OCI-LY7 (cell line): Measurements from ENCODE around the gene RBMS2. TPM values are rescaled to one million over a fixed set of nuclear protein-coding genes. Genes with fewer than 3 reads are reported as not detected.

ENCODE experiments used
- BruUV-seq: library from RNA; stranded (reverse); fragments of 400-500 nt; replicated peaks from 2 replicates; lab custom pipeline; 2021; lab: Mats Ljungman, UMichigan
- CTCF ChIA-PET: fragments of 300-600 bp; sonication (Branson Sonifier 250); formaldehyde crosslinking; loops from one replicate; lab custom pipeline; 2022; ENCODE audit warnings: antibody characterized with exemption; ENCODE audit not compliant: unreplicated experiment; lab: Charles Lee
- POLR2A ChIA-PET: fragments of 300-600 bp; sonication (Branson Sonifier 250); formaldehyde crosslinking; loops from one replicate; lab custom pipeline; 2022; ENCODE audit warnings: antibody characterized with exemption; lab: Charles Lee
- DNase-seq: peaks from one replicate; pipeline ENCODE4 v3.0.0-alpha.2; 2015; ENCODE audit warnings: low spot score
- H2AFZ ChIP-seq: fragments of 200-600 bp; sonication (generic), shearing (Covaris generic); 2 replicates; pipeline ENCODE4 v1.6.1; 2014; ENCODE audit warnings: mild to moderate bottlenecking, antibody characterized with exemption, low read length, moderate library complexity
- H3K27ac ChIP-seq: fragments of 200-600 bp; sonication (generic); 2 replicates; pipeline ENCODE4 v1.5.1; 2014; ENCODE audit warnings: mixed run types, low read depth, mild to moderate bottlenecking, moderate library complexity, low read length, inconsistent platforms; ENCODE audit not compliant: poor library complexity, severe bottlenecking
- H3K36me3 ChIP-seq: fragments of 200-600 bp; sonication (generic); 2 replicates; pipeline ENCODE4 v1.6.1; 2014; ENCODE audit warnings: mild to moderate bottlenecking, antibody characterized with exemption, low read length, moderate library complexity, mixed read lengths; ENCODE audit not compliant: insufficient read depth
- H3K4me1 ChIP-seq: fragments of 200-600 bp; sonication (generic); 2 replicates; pipeline ENCODE4 v1.5.1; 2014; ENCODE audit warnings: mild to moderate bottlenecking, low read length; ENCODE audit not compliant: insufficient read depth, poor library complexity, severe bottlenecking
- H3K4me2 ChIP-seq: fragments of 200-600 bp; sonication (generic); 2 replicates; pipeline ENCODE4 v1.6.1; 2014; ENCODE audit warnings: mild to moderate bottlenecking, low read length
- H3K4me3 ChIP-seq: fragments of 200-600 bp; sonication (generic); 2 replicates; pipeline ENCODE4 v1.5.1; 2014; ENCODE audit warnings: mild to moderate bottlenecking, low read depth, low read length; ENCODE audit not compliant: poor library complexity, severe bottlenecking
- H3K79me2 ChIP-seq: fragments of 200-600 bp; sonication (generic); 2 replicates; pipeline ENCODE4 v1.6.1; 2016; ENCODE audit warnings: low read depth, mild to moderate bottlenecking, low read length, moderate library complexity, mixed read lengths; ENCODE audit not compliant: insufficient read depth
- H3K9me2 ChIP-seq: fragments of 200-600 bp; sonication (generic); 2 replicates; pipeline ENCODE4 v1.6.1; 2016; ENCODE audit warnings: mild to moderate bottlenecking, low read length, mixed read lengths; ENCODE audit not compliant: insufficient read depth
- H3K9me3 ChIP-seq: fragments of 200-600 bp; sonication (generic); 2 replicates; pipeline ENCODE4 v1.6.1; 2014; ENCODE audit warnings: mild to moderate bottlenecking, mixed run types, low read length, mixed read lengths
- H4K20me1 ChIP-seq: fragments of 200-600 bp; sonication (generic); 2 replicates; pipeline ENCODE4 v1.6.1; 2014; ENCODE audit warnings: mild to moderate bottlenecking, antibody characterized with exemption, low read length, moderate library complexity, mixed read lengths; ENCODE audit not compliant: insufficient read depth
- CTCF ChIP-seq: fragments of 200-600 bp; sonication (generic); conservative IDR thresholded peaks from 2 replicates; pipeline ENCODE4 v1.5.1; 2014; ENCODE audit warnings: mild to moderate bottlenecking, antibody characterized with exemption, low read length, moderate library complexity, mixed read lengths
- EZH2phosphoT487 ChIP-seq: fragments of 200-600 bp; sonication (generic); IDR thresholded peaks from 2 replicates; pipeline ENCODE4 v1.6.1; 2018; ENCODE audit warnings: low read depth, borderline replicate concordance, mild to moderate bottlenecking, mixed run types, antibody characterized with exemption, low read length, moderate library complexity, mixed read lengths
- intact Hi-C: fragments of 100-400 bp; cut with micrococcal nuclease; formaldehyde crosslinking; loops from one replicate; pipeline ENCODE4 v1.10.0; 2022; ENCODE audit not compliant: unreplicated experiment
- total RNA-seq, 2 experiments: library from RNA; depleted of rRNA in 1 of 2; stranded (reverse); fragments of >200 nt in 1 of 2; shearing (Covaris generic) in 1 of 2; gene quantifications; 2 replicates each; pipeline ENCODE4 v1.2.3, GENCODE V29; 2014 to 2022

The RBMS2 gene
- total RNA-seq, 2 experiments from 2014 or later = 0.27 to 0.32 TPM

GRCh38 chr12:56578983-56579546, 57.4 kb downstream of the RBMS2 start:
- Histone ChIP-seq H3K9me3 (no peaks in the 10 kb centered on the region), H3K27ac (no peak overlapping the region), H4K20me1 (no peaks in the 10 kb centered on the region), H2AFZ (no peak overlapping the region), H3K9me2 (no peaks in the 10 kb centered on the region), H3K36me3 (no peaks in the 10 kb centered on the region), H3K79me2 (no peaks in the 10 kb centered on the region), H3K4me2 (no peak overlapping the region), H3K4me3 (no peak overlapping the region), H3K4me1 (peaks cover 2% of the 10 kb centered on the region)
- no TSS peak for BruUV-seq
- ChIA-PET CTCF (no interaction called here), POLR2A (interaction anchor here (0.7 kb wide), 1 partner anchor 23 kb away, joined by 3 read pairs; no protein-coding TSS in a partner anchor)
- DNase-seq = no peak
- TF ChIP-seq EZH2phosphoT487 = no peak
- TF ChIP-seq CTCF = no peak
- intact Hi-C loops = no loop called here

- ChIA-PET POLR2A (no interaction called here), CTCF (interaction anchor here (1.3 kb wide), 1 partner anchor 9 kb away, joined by 4 read pairs; no protein-coding TSS in a partner anchor)
- BruUV-seq = no TSS peak
- no peaks in the 10 kb centered on the region for H3K79me2 ChIP-seq
- H2AFZ ChIP-seq = no peak overlapping the region
- no peak overlapping the region for H3K27ac ChIP-seq
- H3K4me1 ChIP-seq = no peaks in the 10 kb centered on the region
- H3K36me3 ChIP-seq = no peaks in the 10 kb centered on the region
- TF ChIP-seq EZH2phosphoT487 (no peak), CTCF (no peak)
- H3K9me3 ChIP-seq = no peaks in the 10 kb centered on the region
- H4K20me1 ChIP-seq = no peaks in the 10 kb centered on the region
- intact Hi-C loops = no loop called here
- no peak overlapping the region for H3K4me2 ChIP-seq
- H3K9me2 ChIP-seq = no peaks in the 10 kb centered on the region
- no peak overlapping the region for H3K4me3 ChIP-seq
- DNase-seq = no peak
Measured at GRCh38 chr12:56581418-56582145, 60.0 kb downstream of the RBMS2 start.

GRCh38 chr12:56585098-56585497, 63.5 kb downstream of the RBMS2 start:
- POLR2A ChIA-PET = interaction anchor here (1.2 kb wide), 1 partner anchor 526 kb away, joined by 3 read pairs; the partner anchor contains the start of gene STAT6
- no peak overlapping the region for H2AFZ ChIP-seq
- H4K20me1 ChIP-seq = no peaks in the 10 kb centered on the region
- H3K9me3 ChIP-seq = no peaks in the 10 kb centered on the region
- no peak overlapping the region for H3K27ac ChIP-seq
- CTCF ChIA-PET = interaction anchor here (0.5 kb wide), 1 partner anchor 29 kb away, joined by 3 read pairs; no protein-coding TSS in a partner anchor
- no peak overlapping the region for H3K4me3 ChIP-seq
- H3K79me2 ChIP-seq = no peaks in the 10 kb centered on the region
- TF ChIP-seq EZH2phosphoT487 (no peak), CTCF (no peak)
- intact Hi-C loops = no loop called here
- no peak for DNase-seq
- no TSS peak for BruUV-seq
- no peaks in the 10 kb centered on the region for H3K9me2 ChIP-seq
- no peak overlapping the region for H3K4me2 ChIP-seq
- peaks cover 17% of the 10 kb centered on the region for H3K4me1 ChIP-seq
- H3K36me3 ChIP-seq = no peaks in the 10 kb centered on the region
